ENCODE measurements around the gene ZNF865. TPM values are rescaled to one million over a fixed set of nuclear protein-coding genes. Genes with fewer than 3 reads are reported as not detected.

ZNF865 gene
- total and polyA plus RNA-seq, 10 of the 15 experiments (the other 5 are each of a cell fraction or from before 2014, with no cell fraction given), result 0.02 to 18.3 (median 0.90) TPM

DNA sequence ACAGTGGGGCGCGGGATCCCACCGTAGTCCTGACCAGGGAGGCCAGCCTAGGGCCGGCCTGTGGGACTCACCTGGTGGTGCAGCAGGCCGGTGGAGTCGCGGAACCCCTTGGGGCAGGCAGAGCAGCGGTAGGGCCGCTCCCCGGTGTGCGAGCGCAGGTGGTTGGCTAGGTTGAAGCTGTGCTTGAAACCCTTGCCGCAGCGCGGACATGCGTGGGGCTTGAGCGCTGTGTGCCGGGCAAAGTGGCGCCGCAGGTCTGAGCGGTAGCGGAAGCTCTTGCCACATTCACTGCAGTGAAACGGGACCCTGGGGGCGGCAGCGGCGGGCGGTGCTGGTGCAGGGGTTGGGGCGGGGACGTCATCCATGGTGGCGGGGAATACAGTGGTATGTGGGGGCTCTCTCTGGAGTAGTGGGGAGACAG, 7.9 kb upstream of the ZNF865 start:
- peaks cover 10% of the 10 kb centered on the region for H3K79me2 ChIP-seq (ENCODE audit: control insufficient read depth, insufficient read depth, low read length)
- H3K36me3 ChIP-seq (ENCODE audit: control insufficient read depth in 2 of 2, insufficient read depth in 2 of 2, low read length in 1 of 2), result peaks cover 0 to 8% of the 10 kb centered on the region in 2 experiments; a peak in 1 of 4 replicates
- H3K27me3 ChIP-seq (replicated peaks in 1 of 2; ENCODE audit: control insufficient read depth in 2 of 2, insufficient read depth in 2 of 2, low read length in 1 of 2), result no peaks in the 10 kb centered on the region
- no peaks in the 10 kb centered on the region for H4K20me1 ChIP-seq (ENCODE audit: control insufficient read depth, insufficient read depth)
- peaks cover 6% of the 10 kb centered on the region; the same call in 1 of the 2 replicates for H3K4me1 ChIP-seq (ENCODE audit: control insufficient read depth, insufficient read depth, low read length)
- no TSS peak for BruUV-seq (replicated peaks)
- POLR2A ChIA-PET, result interaction anchor here (0.7 kb wide), 1 partner anchor 66 kb away, joined by 3 read pairs; no protein-coding TSS in a partner anchor
- no peak for TF ChIP-seq PML (IDR thresholded peaks at IDR 0.05; ENCODE audit: low read length)
- TF ChIP-seq SUZ12 (IDR thresholded peaks at IDR 0.05; ENCODE audit: unreplicated experiment), result no peak
- no peak for TF ChIP-seq MYC (IDR thresholded peaks at IDR 0.05; ENCODE audit: insufficient read depth, insufficient read length, insufficient replicate concordance, low read length, severe bottlenecking)
- RAD21 ChIA-PET (ENCODE audit: unreplicated experiment), result interaction anchor here (2.6 kb wide), 1 partner anchor 121 kb away, joined by 11 read pairs; the partner anchor contains the start of gene ZNF628
- no peak overlapping the region for H3K4me2 ChIP-seq (ENCODE audit: control insufficient read depth, insufficient read depth)
- H3K27ac ChIP-seq (ENCODE audit: control insufficient read depth, insufficient read depth), result no peak overlapping the region
- DNase-seq (ENCODE audit: low read depth, low spot score) (no peak), ATAC-seq (no peak), FAIRE-seq (no peak)
- peaks cover 2% of the 10 kb centered on the region; the same call in 2 of the 3 replicates for H3K9me3 ChIP-seq (replicated peaks; ENCODE audit: control insufficient read depth, insufficient read depth, low read length)
- CTCF ChIA-PET, result interaction anchor here (2.4 kb wide), 1 partner anchor 29 kb away, joined by 9 read pairs; no protein-coding TSS in a partner anchor
- H3K4me3 ChIP-seq, result no peak overlapping the region
- H2AFZ ChIP-seq (ENCODE audit: control insufficient read depth, low read depth, low read length), result no peak overlapping the region
- SMC1A ChIA-PET (ENCODE audit: uncharacterized antibody, unreplicated experiment), result no interaction called here
- no peak overlapping the region for H3K9ac ChIP-seq (ENCODE audit: control insufficient read depth, insufficient read depth, low read length)
- intact Hi-C loops (cut with micrococcal nuclease; ENCODE audit: unreplicated experiment) (no loop called here), in situ Hi-C loops (cut with MboI) (no loop called here)
- WGBS (ENCODE audit: insufficient coverage, insufficient replicate concordance, low lambda C conversion rate, missing lambda C conversion rate), result 98% methylated on average over 30 of the region's 30 CpGs

DNA sequence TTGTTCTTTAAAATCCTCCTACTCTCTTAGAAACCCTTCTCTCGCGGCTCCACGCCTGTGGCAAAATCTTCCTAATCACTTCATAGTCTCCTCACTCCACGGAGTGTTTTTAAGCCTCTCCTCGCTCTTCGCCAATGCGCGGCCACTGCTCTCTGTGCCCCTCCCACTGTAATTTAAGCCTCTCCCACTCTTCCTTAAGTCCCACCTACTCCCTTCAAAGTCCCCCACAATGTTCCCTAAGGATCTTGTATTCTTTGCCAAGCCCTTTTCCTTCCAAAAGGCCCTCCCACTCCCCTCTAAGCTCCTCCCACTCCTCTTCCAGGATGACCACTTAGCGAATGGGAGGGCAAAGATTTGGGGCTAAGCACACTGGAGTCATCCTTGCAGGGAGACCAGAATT, 7.4 kb upstream of the ZNF865 start:
- H4K20me1 ChIP-seq (ENCODE audit: control insufficient read depth, insufficient read depth), result no peaks in the 10 kb centered on the region
- H3K9ac ChIP-seq (ENCODE audit: control insufficient read depth, insufficient read depth, low read length), result no peak overlapping the region
- CTCF ChIA-PET, result interaction anchor here (2.3 to 2.4 kb wide), 3 partner anchors 28 to 94 kb away, joined by 8 to 11 read pairs (median 9); no protein-coding TSS in a partner anchor
- WGBS (ENCODE audit: insufficient coverage, insufficient replicate concordance, low lambda C conversion rate, missing lambda C conversion rate), result over 99% methylated on average over 9 of the region's 9 CpGs
- no peaks in the 10 kb centered on the region for H3K27me3 ChIP-seq (replicated peaks in 1 of 2; ENCODE audit: control insufficient read depth in 2 of 2, insufficient read depth in 2 of 2, low read length in 1 of 2)
- SMC1A ChIA-PET (ENCODE audit: uncharacterized antibody, unreplicated experiment), result interaction anchor here (0.9 to 2.3 kb wide), 3 partner anchors 9 to 38 kb away, joined by 3 to 16 read pairs (median 5); no protein-coding TSS in a partner anchor
- BruUV-seq (replicated peaks), result no TSS peak
- peaks cover 10% of the 10 kb centered on the region for H3K79me2 ChIP-seq (ENCODE audit: control insufficient read depth, insufficient read depth, low read length)
- no peak overlapping the region for H3K27ac ChIP-seq (ENCODE audit: control insufficient read depth, insufficient read depth)
- intact Hi-C loops (cut with micrococcal nuclease; ENCODE audit: unreplicated experiment), result no loop called here
- ATAC-seq, result no peak
- RAD21 ChIA-PET (ENCODE audit: unreplicated experiment), result interaction anchor here (1.9 to 2.6 kb wide), 2 partner anchors 11 to 122 kb away, joined by 8 to 11 read pairs; partner anchors contain the start of gene ZNF628
- in situ Hi-C loops (cut with MboI), result no loop called here
- peaks cover 6% of the 10 kb centered on the region; the same call in 1 of the 2 replicates for H3K4me1 ChIP-seq (ENCODE audit: control insufficient read depth, insufficient read depth, low read length)
- no peak overlapping the region for H3K4me3 ChIP-seq
- H3K9me3 ChIP-seq (replicated peaks; ENCODE audit: control insufficient read depth, insufficient read depth, low read length), result peaks cover 2% of the 10 kb centered on the region; the same call in 2 of the 3 replicates
- POLR2A ChIA-PET, result interaction anchor here (0.7 kb wide), 1 partner anchor 67 kb away, joined by 3 read pairs; no protein-coding TSS in a partner anchor
- no peak overlapping the region for H2AFZ ChIP-seq (ENCODE audit: control insufficient read depth, low read depth, low read length)
- no peak for DNase-seq (ENCODE audit: low read depth, low spot score)
- H3K4me2 ChIP-seq (ENCODE audit: control insufficient read depth, insufficient read depth), result no peak overlapping the region
- no peak for FAIRE-seq
- H3K36me3 ChIP-seq (ENCODE audit: control insufficient read depth in 2 of 2, insufficient read depth in 2 of 2, low read length in 1 of 2), result peaks cover 0 to 8% of the 10 kb centered on the region in 2 experiments; a peak in 1 of 4 replicates
- TF ChIP-seq NR2F1 (conservative IDR thresholded peaks at IDR 0.05), result no peak
- no peak for TF ChIP-seq CBX3 (IDR thresholded peaks at IDR 0.05; ENCODE audit: borderline replicate concordance, low read depth)
- TF ChIP-seq BRCA1 (IDR thresholded peaks at IDR 0.05; ENCODE audit: low read depth, low read length), result no peak
- TF ChIP-seq NR2C2 (IDR thresholded peaks at IDR 0.05; ENCODE audit: borderline replicate concordance, control insufficient read depth, insufficient read length, low read depth), result no peak
- no peak for TF ChIP-seq EP300 (IDR thresholded peaks at IDR 0.05; ENCODE audit: borderline replicate concordance in 1 of 2, control insufficient read depth in 1 of 2, low read depth in 2 of 2, low read length in 2 of 2)
- TF ChIP-seq, protein P1, sequence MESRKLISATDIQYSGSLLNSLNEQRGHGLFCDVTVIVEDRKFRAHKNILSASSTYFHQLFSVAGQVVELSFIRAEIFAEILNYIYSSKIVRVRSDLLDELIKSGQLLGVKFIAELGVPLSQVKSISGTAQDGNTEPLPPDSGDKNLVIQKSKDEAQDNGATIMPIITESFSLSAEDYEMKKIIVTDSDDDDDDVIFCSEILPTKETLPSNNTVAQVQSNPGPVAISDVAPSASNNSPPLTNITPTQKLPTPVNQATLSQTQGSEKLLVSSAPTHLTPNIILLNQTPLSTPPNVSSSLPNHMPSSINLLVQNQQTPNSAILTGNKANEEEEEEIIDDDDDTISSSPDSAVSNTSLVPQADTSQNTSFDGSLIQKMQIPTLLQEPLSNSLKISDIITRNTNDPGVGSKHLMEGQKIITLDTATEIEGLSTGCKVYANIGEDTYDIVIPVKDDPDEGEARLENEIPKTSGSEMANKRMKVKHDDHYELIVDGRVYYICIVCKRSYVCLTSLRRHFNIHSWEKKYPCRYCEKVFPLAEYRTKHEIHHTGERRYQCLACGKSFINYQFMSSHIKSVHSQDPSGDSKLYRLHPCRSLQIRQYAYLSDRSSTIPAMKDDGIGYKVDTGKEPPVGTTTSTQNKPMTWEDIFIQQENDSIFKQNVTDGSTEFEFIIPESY (IDR thresholded peaks at IDR 0.05), result no peak
- TF ChIP-seq RBBP5 (conservative IDR thresholded peaks at IDR 0.05), result no peak
- TF ChIP-seq TAF1 (IDR thresholded peaks at IDR 0.05; ENCODE audit: borderline replicate concordance, low read depth, low read length), result no peak
- TF ChIP-seq, protein P2, sequence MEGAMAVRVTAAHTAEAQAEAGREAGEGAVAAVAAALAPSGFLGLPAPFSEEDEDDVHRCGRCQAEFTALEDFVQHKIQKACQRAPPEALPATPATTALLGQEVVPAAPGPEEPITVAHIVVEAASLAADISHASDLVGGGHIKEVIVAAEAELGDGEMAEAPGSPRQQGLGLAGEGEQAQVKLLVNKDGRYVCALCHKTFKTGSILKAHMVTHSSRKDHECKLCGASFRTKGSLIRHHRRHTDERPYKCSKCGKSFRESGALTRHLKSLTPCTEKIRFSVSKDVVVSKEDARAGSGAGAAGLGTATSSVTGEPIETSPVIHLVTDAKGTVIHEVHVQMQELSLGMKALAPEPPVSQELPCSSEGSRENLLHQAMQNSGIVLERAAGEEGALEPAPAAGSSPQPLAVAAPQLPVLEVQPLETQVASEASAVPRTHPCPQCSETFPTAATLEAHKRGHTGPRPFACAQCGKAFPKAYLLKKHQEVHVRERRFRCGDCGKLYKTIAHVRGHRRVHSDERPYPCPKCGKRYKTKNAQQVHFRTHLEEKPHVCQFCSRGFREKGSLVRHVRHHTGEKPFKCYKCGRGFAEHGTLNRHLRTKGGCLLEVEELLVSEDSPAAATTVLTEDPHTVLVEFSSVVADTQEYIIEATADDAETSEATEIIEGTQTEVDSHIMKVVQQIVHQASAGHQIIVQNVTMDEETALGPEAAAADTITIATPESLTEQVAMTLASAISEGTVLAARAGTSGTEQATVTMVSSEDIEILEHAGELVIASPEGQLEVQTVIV (IDR thresholded peaks at IDR 0.05; ENCODE audit: borderline replicate concordance, partially characterized antibody), result no peak
